GM19438 (cell line): ENCODE results near the gene TEX55.
"Not testable (repeated sequence)": the region's sequence is repeated elsewhere in the genome, so short reads cannot be mapped to it uniquely, and the experiment has no call there.

Source experiments
- ATAC-seq: cut with Tn5 transposase; IDR thresholded peaks from one replicate; pipeline ENCODE4 v1.9.1; 2021; ENCODE audit warnings: low read depth; ENCODE audit not compliant: unreplicated experiment

The TEX55 gene

GRCh38 chr3:119160361-119160760, 14.4 kb downstream of the TEX55 start:
- no peak for ATAC-seq

GRCh38 chr3:119160815-119161214, 14.8 kb downstream of the TEX55 start:
- ATAC-seq = no peak

- ATAC-seq = no peak
These were observed 15.3 kb downstream of the TEX55 start for GRCh38 chr3:119161240-119161639.

- ATAC-seq = not testable (repeated sequence)
These were observed 18.8 kb downstream of the TEX55 start for GRCh38 chr3:119164745-119165144.

- ATAC-seq = no peak
These were observed 24.9 kb downstream of the TEX55 start for GRCh38 chr3:119170821-119171220.

GRCh38 chr3:119173325-119173724, 27.4 kb downstream of the TEX55 start, which contains the start of gene UPK1B:
TSS of gene UPK1B (plus strand) at chr3:119173598. CDS start at chr3:119186742, 13,144 bp downstream.
- no peak for ATAC-seq

- ATAC-seq = no peak
These were observed 30.1 kb downstream of the TEX55 start for GRCh38 chr3:119175872-119176756.

- no peak for ATAC-seq
These were observed 30.8 kb downstream of the TEX55 start for GRCh38 chr3:119176778-119177177.

- ATAC-seq = no peak
These were observed 31.4 kb downstream of the TEX55 start for GRCh38 chr3:119177321-119177720.

- ATAC-seq = no peak
These were observed 35.8 kb downstream of the TEX55 start for GRCh38 chr3:119181765-119182164.

GRCh38 chr3:119184111-119184510, 38.1 kb downstream of the TEX55 start:
- ATAC-seq = no peak

- no peak for ATAC-seq
These were observed 39.0 kb downstream of the TEX55 start for GRCh38 chr3:119184796-119185570.

- ATAC-seq = no peak
These were observed 41.3 kb downstream of the TEX55 start for GRCh38 chr3:119187266-119187665.

GRCh38 chr3:119191800-119192199, 45.8 kb downstream of the TEX55 start:
- no peak for ATAC-seq

GRCh38 chr3:119194237-119195150, 48.5 kb downstream of the TEX55 start:
- ATAC-seq = no peak

- no peak for ATAC-seq
These were observed 49.1 kb downstream of the TEX55 start for GRCh38 chr3:119195151-119195476.

- ATAC-seq = no peak
These were observed 49.9 kb downstream of the TEX55 start for GRCh38 chr3:119195911-119196310.
